Natural killer cell (primary cell): Measurements from ENCODE around the gene GPR61. TPM values are rescaled to one million over a fixed set of nuclear protein-coding genes. Genes with fewer than 3 reads are reported as not detected.

Experiments used
- ATAC-seq, 3 donors: fragments of 150-1000 bp in 2 of 3; fragments of 200-7000 bp in 1 of 3; cut with Tn5 transposase; 1 replicate in 1 of 3; 2 replicates in 2 of 3; pipeline ENCODE4 v1.10.0; 2021; ENCODE audit warnings: mild to moderate bottlenecking in 2 of 3, moderate library complexity in 2 of 3
- DNase-seq, 2 donors: peaks; one replicate each; pipeline versions ENCODE4 v3.0.0 to v3.0.0-alpha.2; 2013 to 2021; ENCODE audit warnings: mixed read lengths in 1 of 2
- H3K27ac ChIP-seq: one replicate; pipeline ENCODE4 v1.5.1; 2013; ENCODE audit warnings: mild to moderate bottlenecking, low read length
- H3K27me3 ChIP-seq: one replicate; pipeline ENCODE4 v1.6.1; 2013; ENCODE audit warnings: low read length; ENCODE audit not compliant: control insufficient read depth, insufficient read depth
- H3K36me3 ChIP-seq: one replicate; pipeline ENCODE4 v1.6.1; 2013; ENCODE audit warnings: low read length; ENCODE audit not compliant: control insufficient read depth, insufficient read depth
- H3K4me1 ChIP-seq: one replicate; pipeline ENCODE4 v1.6.1; 2013; ENCODE audit warnings: low read length; ENCODE audit not compliant: control insufficient read depth, insufficient read depth
- H3K4me3 ChIP-seq: one replicate; pipeline ENCODE4 v1.5.1; 2013; ENCODE audit warnings: low read length
- H3K9me3 ChIP-seq: one replicate; pipeline ENCODE4 v1.6.1; 2013; ENCODE audit warnings: low read length; ENCODE audit not compliant: control insufficient read depth, insufficient read depth
- H3K27ac Mint-ChIP-seq, 2 donors: one replicate each; pipeline ENCODE4 v1.8.0; 2022; ENCODE audit warnings: mild to moderate bottlenecking in 2 of 2, mixed read lengths in 2 of 2, moderate library complexity in 1 of 2
- H3K27me3 Mint-ChIP-seq, 2 donors: one replicate each; pipeline ENCODE4 v1.8.0; 2022; ENCODE audit warnings: low read depth in 2 of 2, mixed read lengths in 2 of 2
- H3K36me3 Mint-ChIP-seq: one replicate; pipeline ENCODE4 v1.8.0; 2022; ENCODE audit warnings: mixed read lengths
- H3K4me1 Mint-ChIP-seq, 2 donors: one replicate each; pipeline ENCODE4 v1.8.0; 2022; ENCODE audit warnings: mixed read lengths in 2 of 2
- H3K4me3 Mint-ChIP-seq: one replicate; pipeline ENCODE4 v1.8.0; 2022; ENCODE audit warnings: mild to moderate bottlenecking, moderate library complexity, mixed read lengths
- H3K9me3 Mint-ChIP-seq, 2 donors: one replicate each; pipeline ENCODE4 v1.8.0; 2022; ENCODE audit warnings: mixed read lengths in 2 of 2
- WGBS: methylation state at CpG from one replicate; pipeline ENCODE4 v1.1.7; 2013; ENCODE audit warnings: missing lambda C conversion rate; ENCODE audit not compliant: insufficient coverage; 5-methylcytosine and 5-hydroxymethylcytosine counted together
- intact Hi-C: fragments of 100-400 bp; cut with micrococcal nuclease; formaldehyde crosslinking; loops from one replicate; pipeline ENCODE4 v1.14.2; 2022
- total RNA-seq, 4 donors: library from RNA; stranded (reverse); fragments of 120-200 nt in 1 of 4; gene quantifications; one replicate each; pipeline versions ENCODE4 v1.2.3 to v1.2.4, GENCODE V29; 2013 to 2022
- TF ChIP-seq, protein P1 (sequence below): fragments of 200-600 bp; IDR thresholded peaks from one replicate; pipeline ENCODE4 v1.8.0; 2022; ENCODE audit warnings: antibody characterized with exemption

Gene GPR61
- total RNA-seq, 3 donors from 2014 or later (not counting 1 experiment from before 2014, with no cell fraction given) = 0.75 to 0.91 TPM; not detected in 1

DNA sequence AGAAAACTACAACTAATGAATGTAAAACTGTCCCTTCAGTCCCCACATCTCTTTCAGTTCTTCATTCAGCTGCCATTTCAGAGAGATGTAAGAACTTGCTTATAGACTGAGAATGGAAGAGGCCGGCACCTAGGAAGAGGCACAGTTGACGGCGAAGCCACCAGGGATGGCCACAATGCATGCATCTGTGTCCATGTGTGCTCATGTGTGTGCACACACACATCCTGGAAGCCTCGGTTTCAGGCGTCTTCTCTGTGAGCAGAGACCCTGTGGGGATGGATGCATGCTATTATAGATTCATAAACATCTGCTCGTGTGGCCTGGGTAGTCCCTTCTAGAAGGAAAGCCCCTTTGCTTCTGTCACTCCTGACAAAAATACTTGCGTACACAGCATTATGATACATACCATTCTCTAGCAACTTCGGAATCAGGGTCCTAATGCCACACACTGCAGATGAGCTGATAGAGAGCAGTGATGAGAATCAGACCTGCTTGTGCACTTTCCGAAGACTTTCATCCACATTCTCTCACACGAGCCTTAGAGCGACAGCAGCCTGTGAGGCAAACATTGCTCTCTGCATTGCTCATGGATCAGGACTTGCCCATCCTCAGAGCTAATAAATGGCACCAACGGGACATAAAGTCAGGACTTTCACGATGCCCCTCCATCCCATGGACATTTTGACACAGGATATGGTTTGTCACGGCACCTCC is 12.4 kb upstream of the GPR61 start:
- TF ChIP-seq, protein P1, sequence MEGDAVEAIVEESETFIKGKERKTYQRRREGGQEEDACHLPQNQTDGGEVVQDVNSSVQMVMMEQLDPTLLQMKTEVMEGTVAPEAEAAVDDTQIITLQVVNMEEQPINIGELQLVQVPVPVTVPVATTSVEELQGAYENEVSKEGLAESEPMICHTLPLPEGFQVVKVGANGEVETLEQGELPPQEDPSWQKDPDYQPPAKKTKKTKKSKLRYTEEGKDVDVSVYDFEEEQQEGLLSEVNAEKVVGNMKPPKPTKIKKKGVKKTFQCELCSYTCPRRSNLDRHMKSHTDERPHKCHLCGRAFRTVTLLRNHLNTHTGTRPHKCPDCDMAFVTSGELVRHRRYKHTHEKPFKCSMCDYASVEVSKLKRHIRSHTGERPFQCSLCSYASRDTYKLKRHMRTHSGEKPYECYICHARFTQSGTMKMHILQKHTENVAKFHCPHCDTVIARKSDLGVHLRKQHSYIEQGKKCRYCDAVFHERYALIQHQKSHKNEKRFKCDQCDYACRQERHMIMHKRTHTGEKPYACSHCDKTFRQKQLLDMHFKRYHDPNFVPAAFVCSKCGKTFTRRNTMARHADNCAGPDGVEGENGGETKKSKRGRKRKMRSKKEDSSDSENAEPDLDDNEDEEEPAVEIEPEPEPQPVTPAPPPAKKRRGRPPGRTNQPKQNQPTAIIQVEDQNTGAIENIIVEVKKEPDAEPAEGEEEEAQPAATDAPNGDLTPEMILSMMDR = no peak
- no peak for ATAC-seq
- no peak overlapping the region for H3K4me3 ChIP-seq
- intact Hi-C loops = no loop called here
- no peak for DNase-seq
- WGBS = 81% methylated on average over 14 of the region's 14 CpGs
- Mint-ChIP-seq H3K36me3 (no peaks in the 10 kb centered on the region), H3K27ac (no peak overlapping the region), H3K27me3 (peaks cover 8 to 9% of the 10 kb centered on the region in 2 donors), H3K4me3 (no peak overlapping the region), H3K4me1 (peaks cover 2 to 9% of the 10 kb centered on the region in 2 donors), H3K9me3 (no peaks in the 10 kb centered on the region)
- no peaks in the 10 kb centered on the region for H3K27me3 ChIP-seq
- no peaks in the 10 kb centered on the region for H3K9me3 ChIP-seq
- peaks cover 6% of the 10 kb centered on the region for H3K4me1 ChIP-seq
- H3K27ac ChIP-seq = no peak overlapping the region
- no peaks in the 10 kb centered on the region for H3K36me3 ChIP-seq

DNA sequence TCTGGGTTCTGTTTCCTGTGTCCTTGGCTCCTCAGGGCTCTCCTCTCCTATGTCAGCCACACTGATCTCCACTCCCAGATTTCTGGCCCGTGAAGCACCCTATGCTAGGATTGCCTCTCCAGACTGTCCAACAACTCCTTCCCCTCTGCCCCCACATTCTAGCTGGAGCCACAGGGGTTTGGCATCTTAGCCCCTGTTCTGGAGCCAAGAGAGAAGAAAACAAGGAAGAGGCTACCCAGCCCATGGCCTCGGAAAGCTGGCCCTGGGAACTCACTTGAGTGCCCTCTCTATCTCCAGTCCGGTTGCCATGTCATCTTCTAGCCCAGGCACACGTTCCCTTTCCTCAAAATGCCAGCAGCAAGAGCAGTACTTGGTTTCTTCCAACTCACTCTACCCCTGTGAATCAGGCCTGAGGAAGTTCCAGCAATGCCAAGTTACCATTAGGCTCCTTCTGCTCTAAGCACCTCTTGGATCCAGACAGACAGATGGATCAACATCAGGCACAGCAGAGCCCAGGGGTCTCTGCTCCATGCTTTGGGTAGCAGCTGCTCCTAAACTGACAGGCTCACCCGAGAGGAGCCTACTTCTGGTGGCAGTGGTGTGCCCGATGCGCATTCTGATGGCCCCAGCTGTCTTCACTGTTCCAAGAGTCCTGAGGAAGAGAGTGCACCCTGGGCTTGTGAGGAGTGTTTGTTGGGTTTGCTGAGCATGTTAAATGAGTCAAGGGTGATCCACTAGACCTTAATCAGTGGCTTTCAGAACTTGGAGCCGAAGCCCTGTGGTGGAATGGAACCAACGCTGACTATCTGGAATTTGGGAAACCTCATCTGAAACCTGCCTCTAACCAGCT is 11.6 kb upstream of the GPR61 start:
- TF ChIP-seq, protein P1 = no peak
- no peak overlapping the region for H3K27ac Mint-ChIP-seq
- intact Hi-C loops = no loop called here
- ATAC-seq = no peak
- no peaks in the 10 kb centered on the region for H3K9me3 Mint-ChIP-seq
- no peak overlapping the region for H3K4me3 ChIP-seq
- H3K27me3 Mint-ChIP-seq = peaks cover 1 to 4% of the 10 kb centered on the region in 2 donors
- no peaks in the 10 kb centered on the region for H3K27me3 ChIP-seq
- H3K4me3 Mint-ChIP-seq = no peak overlapping the region
- H3K4me1 Mint-ChIP-seq = peaks cover 7 to 16% of the 10 kb centered on the region in 2 donors
- 86% methylated on average over 9 of the region's 9 CpGs for WGBS
- no peaks in the 10 kb centered on the region for H3K36me3 ChIP-seq
- no peak overlapping the region for H3K27ac ChIP-seq
- H3K9me3 ChIP-seq = no peaks in the 10 kb centered on the region
- H3K4me1 ChIP-seq = peaks cover 14% of the 10 kb centered on the region
- no peak for DNase-seq
- H3K36me3 Mint-ChIP-seq = no peaks in the 10 kb centered on the region

DNA sequence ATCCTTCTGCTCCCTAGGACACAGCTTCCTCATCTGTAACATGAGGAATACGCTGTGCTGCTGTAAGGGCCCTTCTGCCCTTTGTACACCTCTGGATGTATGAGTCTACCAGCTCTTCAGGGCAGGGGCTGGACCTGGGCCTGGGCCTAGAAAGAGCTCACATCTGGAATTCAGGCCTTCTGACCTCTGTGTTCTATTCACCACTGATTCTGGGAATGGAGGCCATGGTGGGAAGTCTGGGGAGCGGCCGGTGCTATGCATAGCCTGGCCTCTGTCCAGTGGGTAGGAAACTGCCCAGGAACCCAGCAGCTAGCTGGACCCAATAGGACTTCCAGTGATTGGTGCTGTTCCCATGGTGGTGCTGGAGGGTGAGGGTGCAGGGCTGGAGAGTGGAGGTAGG is 11.0 kb upstream of the GPR61 start:
- peaks cover 0 to 4% of the 10 kb centered on the region in 2 donors for H3K27me3 Mint-ChIP-seq
- DNase-seq (no peak), ATAC-seq (no peak)
- Histone ChIP-seq H3K4me1 (peaks cover 14% of the 10 kb centered on the region), H3K27ac (no peak overlapping the region), H3K4me3 (no peak overlapping the region), H3K9me3 (no peaks in the 10 kb centered on the region), H3K36me3 (no peaks in the 10 kb centered on the region), H3K27me3 (no peaks in the 10 kb centered on the region)
- TF ChIP-seq, protein P1 = no peak
- H3K4me1 Mint-ChIP-seq = peaks cover 7 to 16% of the 10 kb centered on the region in 2 donors
- intact Hi-C loops = no loop called here
- no peak overlapping the region for H3K27ac Mint-ChIP-seq
- no peak overlapping the region for H3K4me3 Mint-ChIP-seq
- 98% methylated on average over 3 of the region's 3 CpGs for WGBS
- no peaks in the 10 kb centered on the region for H3K9me3 Mint-ChIP-seq
- no peaks in the 10 kb centered on the region for H3K36me3 Mint-ChIP-seq
